Duodenal mucosa (tissue), 2 donors: Measurements from ENCODE around the gene RINT1.

Experiments
- H3K27ac ChIP-seq: one replicate; pipeline ENCODE4 v1.7.0; 2013; ENCODE audit warnings: low read depth, low read length
- H3K27me3 ChIP-seq, 2 donors: one replicate each; pipeline ENCODE4 v1.7.0; 2013; ENCODE audit warnings: low read length in 2 of 2, control low read depth in 1 of 2; ENCODE audit not compliant: insufficient read depth in 2 of 2, control insufficient read depth in 1 of 2
- H3K36me3 ChIP-seq, 2 donors: one replicate each; pipeline ENCODE4 v1.7.0; 2013; ENCODE audit warnings: low read length in 2 of 2, control low read depth in 1 of 2; ENCODE audit not compliant: insufficient read depth in 2 of 2, control insufficient read depth in 1 of 2
- H3K4me1 ChIP-seq, 2 donors: one replicate each; pipeline ENCODE4 v1.7.0; 2013; ENCODE audit warnings: low read length in 2 of 2, control low read depth in 1 of 2; ENCODE audit not compliant: insufficient read depth in 2 of 2, control insufficient read depth in 1 of 2
- H3K4me3 ChIP-seq, 2 donors: one replicate each; pipeline ENCODE4 v1.7.0; 2013; ENCODE audit warnings: low read length in 2 of 2, low read depth in 1 of 2
- H3K9ac ChIP-seq, 2 donors: one replicate each; pipeline ENCODE4 v1.7.0; 2013; ENCODE audit warnings: low read length in 2 of 2, low read depth in 1 of 2
- H3K9me3 ChIP-seq, 2 donors: one replicate each; pipeline ENCODE4 v1.7.0; 2013; ENCODE audit warnings: low read length in 2 of 2, control low read depth in 1 of 2; ENCODE audit not compliant: control insufficient read depth in 1 of 2

Gene RINT1

GRCh38 chr7:105530546-105530945 lies 1.5 kb upstream of the RINT1 start:
- Histone ChIP-seq H3K27ac (no peak overlapping the region), H3K4me3 (no peak overlapping the region), H3K4me1 (peaks cover 14 to 23% of the 10 kb centered on the region in 2 donors), H3K36me3 (peaks cover 0 to 3% of the 10 kb centered on the region in 2 donors), H3K9ac (no peak overlapping the region), H3K27me3 (no peaks in the 10 kb centered on the region), H3K9me3 (no peaks in the 10 kb centered on the region)

GRCh38 chr7:105532709-105533460 lies 884 bp downstream of the RINT1 start:
- H3K4me3 ChIP-seq = peak overlapping the region; percentile 96 to 99
- H3K9me3 ChIP-seq = no peaks in the 10 kb centered on the region
- peaks cover 14 to 23% of the 10 kb centered on the region in 2 donors for H3K4me1 ChIP-seq
- no peaks in the 10 kb centered on the region for H3K27me3 ChIP-seq
- no peak overlapping the region for H3K27ac ChIP-seq
- H3K9ac ChIP-seq = peak overlapping the region; percentile 96 to 97
- H3K36me3 ChIP-seq = peaks cover 0 to 9% of the 10 kb centered on the region in 2 donors

GRCh38 chr7:105538339-105538738 lies 6.3 kb downstream of the RINT1 start:
- no peaks in the 10 kb centered on the region for H3K27me3 ChIP-seq
- no peak overlapping the region for H3K9ac ChIP-seq
- no peak overlapping the region for H3K4me3 ChIP-seq
- H3K27ac ChIP-seq = no peak overlapping the region
- H3K9me3 ChIP-seq = no peaks in the 10 kb centered on the region
- H3K36me3 ChIP-seq = peaks cover 4 to 52% of the 10 kb centered on the region in 2 donors
- H3K4me1 ChIP-seq = peaks cover 6 to 7% of the 10 kb centered on the region in 2 donors

GRCh38 chr7:105559926-105560325 lies 27.9 kb downstream of the RINT1 start:
- H3K27ac ChIP-seq = no peak overlapping the region
- H3K4me3 ChIP-seq = no peak overlapping the region
- H3K27me3 ChIP-seq = no peaks in the 10 kb centered on the region
- no peaks in the 10 kb centered on the region for H3K9me3 ChIP-seq
- peaks cover 5 to 58% of the 10 kb centered on the region in 2 donors for H3K36me3 ChIP-seq
- no peaks in the 10 kb centered on the region for H3K4me1 ChIP-seq
- H3K9ac ChIP-seq = no peak overlapping the region

- Histone ChIP-seq H3K4me1 (no peaks in the 10 kb centered on the region), H3K9ac (no peak overlapping the region), H3K36me3 (peaks cover 15 to 55% of the 10 kb centered on the region in 2 donors), H3K9me3 (no peaks in the 10 kb centered on the region), H3K27me3 (no peaks in the 10 kb centered on the region), H3K4me3 (no peak overlapping the region), H3K27ac (no peak overlapping the region)
Measured at GRCh38 chr7:105565190-105565589, 33.2 kb downstream of the RINT1 start.

- no peaks in the 10 kb centered on the region for H3K4me1 ChIP-seq
- H3K36me3 ChIP-seq = peaks cover 15 to 42% of the 10 kb centered on the region in 2 donors
- H3K27ac ChIP-seq = no peak overlapping the region
- H3K9ac ChIP-seq = no peak overlapping the region
- no peaks in the 10 kb centered on the region for H3K27me3 ChIP-seq
- no peaks in the 10 kb centered on the region for H3K9me3 ChIP-seq
- no peak overlapping the region for H3K4me3 ChIP-seq
Measured at GRCh38 chr7:105567024-105567423, 35.0 kb downstream of the RINT1 start.

- H3K27ac ChIP-seq = no peak overlapping the region
- H3K4me1 ChIP-seq = no peaks in the 10 kb centered on the region
- no peak overlapping the region for H3K9ac ChIP-seq
- no peaks in the 10 kb centered on the region for H3K9me3 ChIP-seq
- H3K36me3 ChIP-seq = peaks cover 15 to 39% of the 10 kb centered on the region in 2 donors
- H3K27me3 ChIP-seq = no peaks in the 10 kb centered on the region
- H3K4me3 ChIP-seq = no peak overlapping the region
Measured at GRCh38 chr7:105567821-105568220, 35.8 kb downstream of the RINT1 start.

GRCh38 chr7:105571891-105572290 lies 39.9 kb downstream of the RINT1 start:
- H3K27me3 ChIP-seq = no peaks in the 10 kb centered on the region
- no peak overlapping the region for H3K9ac ChIP-seq
- peaks cover 8 to 12% of the 10 kb centered on the region in 2 donors for H3K36me3 ChIP-seq
- no peaks in the 10 kb centered on the region for H3K4me1 ChIP-seq
- H3K4me3 ChIP-seq = no peak overlapping the region
- H3K27ac ChIP-seq = no peak overlapping the region
- H3K9me3 ChIP-seq = no peaks in the 10 kb centered on the region

GRCh38 chr7:105577251-105577650 lies 45.2 kb downstream of the RINT1 start:
- no peaks in the 10 kb centered on the region for H3K36me3 ChIP-seq
- no peak overlapping the region for H3K4me3 ChIP-seq
- no peak overlapping the region for H3K27ac ChIP-seq
- H3K9me3 ChIP-seq = no peaks in the 10 kb centered on the region
- no peak overlapping the region for H3K9ac ChIP-seq
- H3K27me3 ChIP-seq = no peaks in the 10 kb centered on the region
- H3K4me1 ChIP-seq = peaks cover 0 to 8% of the 10 kb centered on the region in 2 donors

GRCh38 chr7:105578496-105578895 lies 46.5 kb downstream of the RINT1 start:
- H3K4me1 ChIP-seq = peaks cover 0 to 8% of the 10 kb centered on the region in 2 donors
- no peak overlapping the region for H3K4me3 ChIP-seq
- no peak overlapping the region for H3K9ac ChIP-seq
- H3K9me3 ChIP-seq = no peaks in the 10 kb centered on the region
- no peak overlapping the region for H3K27ac ChIP-seq
- no peaks in the 10 kb centered on the region for H3K27me3 ChIP-seq
- no peaks in the 10 kb centered on the region for H3K36me3 ChIP-seq
